NCI-H226 (cell line): ENCODE data around the gene CD72.
"Not testable (repeated sequence)": the region's sequence is repeated elsewhere in the genome, so short reads cannot be mapped to it uniquely, and the experiment has no call there.

Experiments
- DNase-seq: peaks from one replicate; pipeline ENCODE4 v3.0.0-alpha.2; 2015

The CD72 gene

DNA sequence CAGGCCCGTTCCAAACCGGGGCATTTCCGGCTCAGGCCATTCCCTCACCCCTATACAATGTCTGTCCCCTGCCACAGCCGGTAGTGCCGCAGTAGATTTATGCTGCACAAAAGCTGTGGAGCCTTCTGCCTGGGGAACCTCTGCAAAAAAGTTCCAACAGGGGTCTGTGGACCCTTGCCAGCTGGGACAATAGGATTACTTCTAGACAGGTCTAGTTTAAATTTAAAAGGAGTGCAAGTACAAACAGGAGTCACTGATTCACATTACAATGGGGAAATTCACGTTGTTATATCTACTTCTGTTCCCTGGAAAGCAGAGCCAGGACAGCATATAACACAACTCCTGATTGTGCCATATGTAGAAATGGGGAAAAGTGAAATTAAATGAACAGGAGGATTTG is 34.7 kb downstream of the CD72 start:
- not testable (repeated sequence) for DNase-seq

DNA sequence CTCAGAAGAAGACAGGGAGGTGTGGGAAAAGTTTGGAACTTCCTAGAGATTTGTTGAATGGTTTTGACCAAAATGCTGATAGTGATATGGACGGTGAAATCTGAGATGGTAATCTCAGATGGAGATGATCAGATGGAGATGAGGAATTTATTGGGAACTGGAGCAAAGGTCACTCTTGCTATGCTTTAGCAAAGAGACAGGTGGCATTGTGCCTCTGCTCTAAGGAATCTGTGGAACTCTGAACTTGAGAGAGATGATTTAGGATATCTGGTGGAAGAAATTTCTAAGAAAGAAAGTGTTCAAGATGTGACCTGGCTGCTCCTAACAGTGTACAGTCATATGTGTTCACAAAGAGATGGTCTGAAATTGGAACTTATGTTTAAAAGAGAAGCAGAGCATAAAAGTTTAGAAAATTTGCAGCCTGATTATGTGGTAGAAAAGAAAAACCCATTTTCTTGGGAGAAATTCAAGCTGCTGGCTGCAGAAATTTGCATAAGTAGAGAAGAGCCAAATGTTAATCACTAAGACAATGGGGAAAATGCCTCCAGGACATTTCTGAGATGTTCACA is 38.5 kb downstream of the CD72 start:
- DNase-seq, result not testable (repeated sequence)

DNA sequence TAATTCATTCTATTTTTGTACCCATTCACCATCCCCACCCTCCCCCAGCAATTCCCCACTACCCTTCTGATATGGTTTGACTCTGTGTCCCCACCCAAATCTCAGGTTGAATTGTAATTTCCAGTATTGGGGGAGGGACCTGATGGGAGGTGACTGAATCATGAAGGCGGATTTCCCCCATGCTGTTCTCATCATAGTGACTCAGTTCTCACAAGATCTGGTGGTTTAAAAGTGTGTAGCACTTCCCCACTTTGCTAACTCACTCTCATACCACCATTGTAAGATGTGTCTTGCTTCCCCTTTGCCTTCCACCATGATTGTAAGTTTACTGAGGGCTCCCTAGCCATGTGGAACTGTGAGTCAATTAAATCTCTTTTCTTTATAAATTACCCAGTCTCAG is 39.1 kb downstream of the CD72 start:
- DNase-seq, result no peak

- DNase-seq, result no peak
These were observed 40.7 kb downstream of the CD72 start for GRCh38 chr9:35577486-35577885.

- no peak for DNase-seq
These were observed 42.7 kb downstream of the CD72 start for GRCh38 chr9:35575478-35575877.

GRCh38 chr9:35574578-35575122 is 43.6 kb downstream of the CD72 start:
- no peak for DNase-seq

GRCh38 chr9:35570709-35571504 is 47.3 kb downstream of the CD72 start:
- DNase-seq, result no peak

GRCh38 chr9:35569206-35569605 is 49.0 kb downstream of the CD72 start:
- DNase-seq, result no peak

DNA sequence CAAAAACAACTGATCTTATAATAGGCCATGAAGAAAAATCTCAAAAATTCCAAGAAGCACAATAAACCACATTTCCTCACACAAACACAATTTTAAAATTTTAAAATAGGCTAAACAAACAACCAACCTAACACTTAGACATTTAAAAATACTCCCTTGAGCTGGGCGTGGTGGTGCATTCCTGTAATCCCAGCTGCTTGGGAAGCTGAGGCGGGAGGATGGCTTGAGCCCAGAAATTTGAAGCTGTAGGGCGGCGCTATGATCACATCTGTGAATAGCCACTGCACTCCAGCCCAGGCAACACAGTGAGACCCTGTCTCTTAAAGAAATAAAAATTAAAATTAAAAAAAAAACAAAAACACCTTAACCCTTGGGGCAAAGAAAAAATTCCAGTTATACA is 50.0 kb downstream of the CD72 start:
- no peak for DNase-seq

- no peak for DNase-seq
These were observed 51.8 kb downstream of the CD72 start for GRCh38 chr9:35566417-35566816.

DNA sequence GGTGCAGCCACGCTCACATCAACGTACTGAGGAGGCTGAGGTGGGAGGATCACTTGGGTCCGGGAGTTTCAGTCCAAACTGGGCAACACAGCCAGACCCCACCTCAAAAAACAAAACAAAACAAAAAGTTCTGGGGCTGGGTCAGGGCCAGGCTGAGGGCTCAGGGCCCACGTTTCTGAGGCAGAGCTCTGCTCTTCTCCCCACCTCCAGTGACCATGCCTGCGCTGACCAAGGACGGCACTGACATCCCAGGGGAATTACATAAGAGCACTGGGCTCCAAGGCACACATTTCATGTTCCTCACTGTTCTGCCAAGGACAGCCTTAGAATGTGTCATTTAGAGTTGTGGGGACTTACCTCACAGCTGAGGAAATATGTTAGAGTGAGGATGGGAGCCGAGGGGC is 53.6 kb downstream of the CD72 start:
- no peak for DNase-seq

- no peak for DNase-seq
These were observed 54.4 kb downstream of the CD72 start for GRCh38 chr9:35563791-35564197.

DNA sequence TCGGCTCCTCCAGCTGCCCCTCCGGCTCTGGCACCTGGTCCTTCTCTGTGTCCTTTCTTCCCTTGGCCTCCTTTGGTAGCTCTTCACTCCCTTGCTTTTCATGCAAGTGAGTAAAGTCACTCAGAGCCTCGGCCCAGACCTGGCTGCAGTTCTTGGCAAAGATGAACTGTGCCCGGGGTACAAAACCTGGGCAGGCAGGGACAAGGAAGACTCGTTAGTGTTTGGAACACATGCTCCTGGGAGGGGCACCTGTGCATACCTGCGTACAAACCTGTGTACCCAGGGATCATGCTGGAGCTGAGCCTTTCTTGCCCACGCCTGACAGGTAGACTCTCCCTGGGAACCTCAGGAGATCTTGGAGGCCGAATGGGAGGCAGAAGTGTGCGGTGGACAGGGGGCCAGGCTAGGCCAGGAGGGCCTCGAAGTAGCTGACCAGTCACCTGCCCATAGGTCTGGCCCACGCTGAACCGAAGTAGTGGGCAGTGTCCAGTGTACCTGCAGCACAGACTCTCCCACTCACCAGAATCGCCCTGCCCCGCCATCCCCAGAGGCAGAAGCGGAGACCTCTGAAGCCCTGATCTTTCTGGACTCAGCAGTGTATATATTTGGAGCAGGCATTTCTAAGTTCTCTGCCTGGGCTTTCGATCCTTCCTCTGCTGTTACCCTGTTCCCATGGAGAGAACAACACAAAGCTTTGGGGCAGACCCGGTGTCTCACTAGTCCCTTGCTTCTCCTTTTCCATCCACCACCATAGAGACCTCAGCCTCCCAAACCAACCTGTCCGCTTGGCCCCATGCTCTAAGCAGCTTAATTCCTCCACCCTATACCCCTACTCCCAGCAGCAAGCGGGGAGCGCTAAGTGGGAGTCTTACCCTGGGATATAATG is 55.1 kb downstream of the CD72 start:
- no peak for DNase-seq

- no peak for DNase-seq
These were observed 56.5 kb downstream of the CD72 start for GRCh38 chr9:35561468-35562261.

DNA sequence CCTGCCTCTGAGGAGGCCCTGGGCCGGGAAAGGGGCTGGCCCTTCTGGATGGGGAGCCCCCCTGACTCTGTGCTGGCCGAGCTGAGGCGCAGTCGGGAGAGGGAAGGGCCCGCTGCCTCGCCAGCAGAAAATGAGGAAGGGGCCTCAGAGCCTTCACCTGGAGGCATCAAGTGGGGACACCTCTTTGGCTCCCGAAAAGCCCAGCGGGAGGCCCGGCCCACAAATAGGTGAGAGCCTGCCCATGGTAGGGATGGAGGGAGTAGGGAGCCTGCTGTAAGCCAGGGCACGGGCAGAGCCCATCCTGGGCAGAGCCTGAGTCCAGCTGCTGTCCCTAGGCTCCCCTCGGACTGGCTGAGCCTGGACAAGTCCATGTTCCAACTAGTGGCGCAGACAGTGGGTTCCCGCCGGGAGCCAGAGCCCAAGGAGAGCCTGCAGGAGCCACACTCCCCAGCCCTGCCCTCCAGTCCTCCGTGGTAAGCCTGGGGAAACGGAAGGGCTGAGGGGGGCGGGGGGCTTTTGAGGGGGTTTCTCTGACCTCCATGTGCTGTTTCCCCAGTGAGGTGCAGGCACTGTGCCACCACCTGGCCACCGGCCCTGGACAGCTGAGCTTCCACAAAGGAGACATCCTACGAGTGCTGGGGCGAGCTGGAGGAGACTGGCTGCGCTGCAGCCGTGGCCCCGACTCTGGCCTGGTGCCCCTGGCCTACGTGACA is 57.4 kb downstream of the CD72 start:
- no peak for DNase-seq
